D721Med (cell line): ENCODE data around the gene CTSH.
"Not testable (repeated sequence)": the region's sequence is repeated elsewhere in the genome, so short reads cannot be mapped to it uniquely, and the experiment has no call there.

ENCODE experiments used
- DNase-seq: peaks from one replicate; pipeline ENCODE4 v3.0.0; 2011; ENCODE audit warnings: low spot score; ENCODE audit not compliant: insufficient read length
- FAIRE-seq: peaks from 2 replicates; lab custom pipeline; 2011; peaks lifted over from hg19 to GRCh38; lab: Jason Lieb, UNC
- CTCF ChIP-seq: IDR thresholded peaks from 2 replicates; pipeline ENCODE4 v1.5.1; 2012; ENCODE audit warnings: mild to moderate bottlenecking, control low read depth; ENCODE audit not compliant: insufficient read depth; ENCODE audit errors: missing control alignments

The CTSH gene

GRCh38 chr15:78932258-78932808 is 12.5 kb downstream of the CTSH start:
- FAIRE-seq = no peak
- no peak for DNase-seq
- no peak for TF ChIP-seq CTCF

GRCh38 chr15:78931439-78932257 is 13.2 kb downstream of the CTSH start:
- no peak for FAIRE-seq
- DNase-seq = no peak

DNA sequence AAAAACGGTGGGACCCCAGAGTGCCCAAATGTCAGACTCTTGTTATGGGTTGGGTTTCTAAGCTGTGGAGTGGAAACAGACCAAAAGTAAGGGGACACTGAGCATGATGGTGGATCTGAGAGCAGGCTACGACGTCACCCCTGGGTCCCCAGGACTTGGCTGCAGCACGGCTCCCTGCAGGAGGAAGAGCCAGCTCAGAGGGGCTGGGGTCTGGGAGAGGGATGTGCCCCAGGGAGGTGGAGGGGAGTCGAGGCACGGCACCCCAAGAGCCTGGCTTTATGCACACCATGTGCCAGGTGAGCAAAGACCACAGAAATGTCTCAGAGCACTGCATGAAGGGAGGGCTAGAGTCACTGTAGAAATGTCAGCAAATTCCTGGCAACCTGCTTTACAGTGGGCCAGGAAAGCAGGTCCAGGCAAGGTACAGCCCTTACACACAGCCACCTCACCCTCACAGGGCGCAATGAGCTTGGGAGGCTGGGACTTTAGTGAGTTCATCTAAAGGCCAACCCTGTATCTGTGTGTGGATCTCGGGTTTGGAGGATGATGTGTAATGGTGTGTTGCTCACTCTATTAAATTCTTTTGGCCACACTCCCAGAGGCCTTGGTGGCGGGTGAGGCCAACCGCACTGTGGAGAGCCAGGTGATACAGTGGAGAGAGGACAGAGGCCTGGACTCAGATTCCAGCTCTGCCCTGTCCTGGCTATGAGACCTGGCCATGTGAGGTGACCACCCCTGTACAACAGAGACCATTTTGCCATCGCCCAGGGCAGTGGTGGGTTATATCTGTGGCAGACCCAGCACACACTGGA is 14.1 kb downstream of the CTSH start:
- FAIRE-seq (no peak), DNase-seq (no peak)
- no peak for TF ChIP-seq CTCF

More at GRCh38 chr15:78931439-78932257, 13.2 kb downstream of the CTSH start:
- TF ChIP-seq CTCF = no peak

GRCh38 chr15:78929536-78930264 is 15.1 kb downstream of the CTSH start:
- no peak for TF ChIP-seq CTCF
- FAIRE-seq = no peak
- no peak for DNase-seq

- TF ChIP-seq CTCF = no peak
Observed at GRCh38 chr15:78928616-78929093, 16.2 kb downstream of the CTSH start.

GRCh38 chr15:78928176-78928575 is 16.7 kb downstream of the CTSH start:
- not testable (repeated sequence) for DNase-seq, FAIRE-seq

More at GRCh38 chr15:78928616-78929093, 16.2 kb downstream of the CTSH start:
- DNase-seq (no peak), FAIRE-seq (no peak)

DNA sequence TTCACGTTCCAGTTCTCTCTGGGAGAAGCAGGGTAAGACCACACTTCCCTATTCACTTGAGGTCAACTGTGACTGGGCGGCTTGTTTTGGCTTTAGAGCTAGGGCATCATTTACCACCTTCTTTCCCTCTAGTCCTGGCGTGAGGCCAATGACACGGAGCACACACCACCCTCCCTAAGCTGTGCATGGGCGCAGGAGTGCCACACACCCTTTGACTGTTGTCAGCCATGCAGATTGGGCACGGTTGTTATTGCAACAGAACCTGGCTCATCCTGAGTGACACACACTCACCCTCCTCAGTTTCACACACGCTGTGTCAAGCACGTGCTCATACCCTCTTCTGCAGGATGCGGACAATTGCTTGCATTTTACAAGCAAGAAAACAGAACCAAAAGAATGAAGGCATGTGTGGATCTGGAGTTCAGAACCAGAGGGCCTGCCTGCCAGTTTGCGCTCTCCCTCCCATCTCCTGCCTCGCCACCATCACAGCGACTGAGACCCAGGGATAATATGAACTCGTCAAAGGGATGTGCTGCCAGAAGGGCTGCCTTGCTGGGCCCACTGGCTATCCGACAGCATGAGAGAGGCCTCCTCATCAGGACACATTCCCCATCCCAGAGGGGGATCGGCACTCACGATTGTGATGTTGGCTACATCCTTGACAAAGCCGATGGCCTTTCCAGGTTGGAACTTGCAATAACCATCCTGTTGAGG is 17.6 kb downstream of the CTSH start:
- FAIRE-seq (no peak), DNase-seq (no peak)
- TF ChIP-seq CTCF = no peak
